Muscle of leg (tissue), 11 donors: ENCODE data around the gene CX3CR1. TPM values are rescaled to one million over a fixed set of nuclear protein-coding genes. Genes with fewer than 3 reads are reported as not detected.

ENCODE experiments used
- DNase-seq: peaks from one replicate; pipeline ENCODE4 v3.0.0; 2013
- H3K27ac ChIP-seq: one replicate; pipeline ENCODE4 v1.5.1; 2013; ENCODE audit warnings: mild to moderate bottlenecking, low read length, control low read depth
- H3K27me3 ChIP-seq: one replicate; pipeline ENCODE4 v1.6.1; 2013; ENCODE audit warnings: low read length; ENCODE audit not compliant: control insufficient read depth, insufficient read depth
- H3K36me3 ChIP-seq: one replicate; pipeline ENCODE4 v1.6.1; 2013; ENCODE audit warnings: low read length; ENCODE audit not compliant: control insufficient read depth, insufficient read depth
- H3K4me1 ChIP-seq: one replicate; pipeline ENCODE4 v1.6.1; 2013; ENCODE audit warnings: low read length; ENCODE audit not compliant: control insufficient read depth, insufficient read depth
- H3K4me3 ChIP-seq: one replicate; pipeline ENCODE4 v1.5.1; 2013; ENCODE audit warnings: low read length, control low read depth
- H3K9me3 ChIP-seq: replicated peaks from 2 replicates; pipeline ENCODE4 v1.6.1; 2013; ENCODE audit warnings: low read depth, low read length; ENCODE audit not compliant: control insufficient read depth
- WGBS: methylation state at CpG from one replicate; pipeline ENCODE4 v1.1.5; 2013; ENCODE audit warnings: missing lambda C conversion rate; ENCODE audit not compliant: insufficient coverage; 5-methylcytosine and 5-hydroxymethylcytosine counted together
- polyA plus RNA-seq, 8 donors: library from polyadenylated mRNA; unstranded; fragments of 120-200 nt; gene quantifications; one replicate each; pipeline versions ENCODE4 v1.2.1 to v1.2.3, GENCODE V29; 2013; ENCODE audit warnings: inconsistent platforms in 1 of 8, low replicate concordance in 1 of 8; ENCODE audit not compliant: insufficient read length in 8 of 8, insufficient read depth in 1 of 8
- total RNA-seq: library from RNA; stranded (reverse); fragments of 120-200 nt; gene quantifications from one replicate; pipeline ENCODE4 v1.2.4, GENCODE V29; 2013

The CX3CR1 gene
- total and polyA plus RNA-seq, 9 donors = 1.5 to 5.7 (median 3.9) TPM

DNA sequence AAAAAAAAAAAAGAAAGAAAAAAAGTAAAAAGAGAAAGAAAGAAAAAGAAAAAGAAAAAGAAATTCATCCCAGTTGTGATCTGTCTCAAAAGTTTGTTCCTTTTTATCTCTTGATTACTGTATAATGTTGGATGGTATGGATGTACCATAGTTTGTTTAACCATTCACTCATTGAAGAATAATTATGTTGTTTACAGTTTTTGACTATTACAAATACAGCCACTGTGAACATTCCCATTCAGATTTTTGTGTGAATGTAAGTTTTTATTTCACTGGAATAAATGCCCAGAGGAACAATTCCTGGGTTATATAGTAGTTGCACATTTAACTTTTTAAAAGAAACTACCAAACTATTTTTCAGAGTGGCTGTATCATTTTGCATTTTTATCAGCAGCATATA is 39.4 kb upstream of the CX3CR1 start:
- Histone ChIP-seq H3K36me3 (no peaks in the 10 kb centered on the region), H3K9me3 (peaks cover 4% of the 10 kb centered on the region), H3K27me3 (no peaks in the 10 kb centered on the region), H3K4me3 (no peak overlapping the region), H3K27ac (no peak overlapping the region), H3K4me1 (no peaks in the 10 kb centered on the region)
- DNase-seq = no peak

DNA sequence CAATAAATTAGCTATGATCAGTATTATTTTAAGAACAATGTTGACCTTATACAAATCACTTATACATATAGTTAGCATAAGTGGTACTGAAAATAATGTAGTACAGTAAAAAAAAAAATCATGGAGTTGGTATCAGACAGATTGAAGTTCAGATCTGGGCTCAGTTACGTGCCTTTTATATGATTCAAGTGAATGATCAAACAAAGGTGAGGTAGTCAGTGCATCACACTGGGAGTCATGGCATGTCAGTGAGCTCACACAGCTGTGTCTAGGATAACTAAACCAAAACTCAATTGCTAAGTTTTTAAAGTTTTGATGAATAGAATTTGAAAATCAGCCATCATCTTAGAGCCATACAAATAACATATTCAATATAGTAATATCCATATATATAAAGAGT is 38.5 kb upstream of the CX3CR1 start:
- no peak overlapping the region for H3K27ac ChIP-seq
- 50% methylated on average over 1 of the region's 1 CpG for WGBS
- peaks cover 4% of the 10 kb centered on the region for H3K9me3 ChIP-seq
- DNase-seq = no peak
- H3K36me3 ChIP-seq = no peaks in the 10 kb centered on the region
- no peaks in the 10 kb centered on the region for H3K27me3 ChIP-seq
- H3K4me1 ChIP-seq = no peaks in the 10 kb centered on the region
- H3K4me3 ChIP-seq = no peak overlapping the region

- no peak for DNase-seq
- Histone ChIP-seq H3K9me3 (peaks cover 4% of the 10 kb centered on the region), H3K4me3 (no peak overlapping the region), H3K27me3 (no peaks in the 10 kb centered on the region), H3K36me3 (no peaks in the 10 kb centered on the region), H3K4me1 (no peaks in the 10 kb centered on the region), H3K27ac (no peak overlapping the region)
- no CpG with 5 or more reads among the region's 2 CpGs for WGBS
These were observed 37.8 kb upstream of the CX3CR1 start for GRCh38 chr3:39317571-39318169.

GRCh38 chr3:39315420-39315819 is 35.6 kb upstream of the CX3CR1 start:
- Histone ChIP-seq H3K4me3 (no peak overlapping the region), H3K27ac (no peak overlapping the region), H3K9me3 (peaks cover 4% of the 10 kb centered on the region), H3K4me1 (no peaks in the 10 kb centered on the region), H3K27me3 (no peaks in the 10 kb centered on the region), H3K36me3 (no peaks in the 10 kb centered on the region)
- no peak for DNase-seq
- WGBS = no CpG with 5 or more reads among the region's 1 CpG

- no peak overlapping the region for H3K4me3 ChIP-seq
- no peak overlapping the region for H3K27ac ChIP-seq
- no peak for DNase-seq
These were observed 33.5 kb upstream of the CX3CR1 start for GRCh38 chr3:39313289-39313688.

DNA sequence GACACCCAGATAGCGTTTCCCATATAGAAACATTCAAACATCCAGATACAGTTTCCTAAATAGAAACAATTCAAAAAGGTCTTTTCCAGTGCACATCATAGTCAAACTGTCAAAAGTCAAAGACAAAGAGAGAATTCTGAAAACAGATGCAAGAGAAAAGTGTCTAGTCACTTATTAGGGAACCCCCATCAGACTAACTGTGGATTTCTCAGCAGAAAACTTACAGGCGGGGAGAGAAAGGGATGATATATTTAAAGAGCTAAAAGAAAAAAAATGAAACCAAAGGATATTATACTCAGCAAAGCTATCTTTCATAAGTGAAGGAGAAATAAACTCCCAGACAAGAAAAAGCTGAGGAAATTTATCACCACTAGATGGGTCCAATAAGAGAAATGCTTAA is 22.3 kb upstream of the CX3CR1 start:
- DNase-seq = no peak
- Histone ChIP-seq H3K9me3 (peaks cover 10% of the 10 kb centered on the region), H3K4me3 (no peak overlapping the region), H3K36me3 (no peaks in the 10 kb centered on the region), H3K27ac (no peak overlapping the region), H3K27me3 (no peaks in the 10 kb centered on the region), H3K4me1 (no peaks in the 10 kb centered on the region)
- no CpG with 5 or more reads among the region's 2 CpGs for WGBS

More at GRCh38 chr3:39313289-39313688, 33.5 kb upstream of the CX3CR1 start:
- Histone ChIP-seq H3K4me1 (no peaks in the 10 kb centered on the region), H3K27me3 (no peaks in the 10 kb centered on the region), H3K9me3 (peaks cover 4% of the 10 kb centered on the region), H3K36me3 (no peaks in the 10 kb centered on the region)

DNA sequence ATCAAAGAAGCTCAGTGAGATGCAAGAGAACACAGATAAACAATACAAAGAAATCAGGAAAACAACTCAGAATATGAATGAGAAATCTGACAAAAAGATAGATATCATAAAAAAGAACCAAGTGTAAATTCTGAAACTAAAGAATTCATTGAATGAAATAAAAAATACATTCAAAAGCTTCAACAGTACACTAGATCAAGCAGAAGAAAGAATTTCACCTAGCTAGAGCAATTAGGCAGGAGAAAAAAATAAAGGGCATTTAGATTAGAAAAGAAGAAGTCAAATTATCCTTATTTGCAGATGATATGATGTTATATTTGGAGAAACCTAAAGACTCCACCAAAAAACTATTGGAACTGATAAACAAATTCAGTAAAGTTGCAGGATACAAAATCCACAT is 19.4 kb upstream of the CX3CR1 start:
- DNase-seq = no peak
- H3K4me1 ChIP-seq = no peaks in the 10 kb centered on the region

DNA sequence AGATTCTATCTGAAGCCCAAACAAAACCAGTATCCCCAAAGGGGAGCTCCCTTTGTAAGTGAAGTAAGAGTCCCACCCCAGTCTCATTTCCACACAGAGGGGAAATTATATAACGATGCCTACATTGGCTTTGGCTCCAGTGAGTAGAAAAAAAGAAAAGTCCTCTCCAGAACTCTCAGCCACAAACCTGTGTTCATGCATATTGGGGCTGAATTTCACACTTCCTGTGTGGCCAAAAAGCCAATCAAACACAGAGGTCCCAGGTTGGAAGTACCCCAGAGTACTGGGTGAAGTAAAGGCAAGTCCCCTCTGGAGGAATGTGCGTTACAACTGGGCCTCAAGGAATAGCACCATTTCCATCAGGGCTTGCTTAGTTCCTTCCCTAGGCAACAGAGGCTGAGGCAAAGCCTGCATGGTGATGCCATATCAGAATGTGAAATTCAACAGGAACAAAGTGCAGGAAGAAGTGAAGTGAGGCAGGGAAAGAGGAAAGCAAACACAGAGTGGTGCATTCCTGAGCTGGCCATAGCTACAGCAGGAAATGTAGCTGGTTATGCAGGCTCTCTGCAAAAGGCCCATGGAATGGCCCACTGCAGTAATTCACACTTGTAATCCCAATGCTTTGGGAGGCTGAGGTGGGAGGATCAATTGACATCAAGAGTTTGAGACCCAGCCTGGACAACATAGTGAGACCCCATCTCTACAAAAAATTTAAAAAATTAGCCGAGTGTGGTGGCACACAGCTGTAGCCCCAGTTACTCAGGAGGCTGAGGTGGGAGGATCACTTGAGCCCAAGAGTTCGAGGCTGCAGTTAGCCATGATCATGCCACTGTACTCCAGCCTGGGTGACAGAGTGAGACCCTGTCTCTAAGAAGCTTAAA is 16.6 kb upstream of the CX3CR1 start:
- WGBS = 100% methylated on average over 2 of the region's 4 CpGs

More for the DNA sequence above, 19.4 kb upstream of the CX3CR1 start:
- Histone ChIP-seq H3K9me3 (peaks cover 10% of the 10 kb centered on the region), H3K4me3 (no peak overlapping the region), H3K27me3 (no peaks in the 10 kb centered on the region), H3K36me3 (no peaks in the 10 kb centered on the region), H3K27ac (no peak overlapping the region)

DNA sequence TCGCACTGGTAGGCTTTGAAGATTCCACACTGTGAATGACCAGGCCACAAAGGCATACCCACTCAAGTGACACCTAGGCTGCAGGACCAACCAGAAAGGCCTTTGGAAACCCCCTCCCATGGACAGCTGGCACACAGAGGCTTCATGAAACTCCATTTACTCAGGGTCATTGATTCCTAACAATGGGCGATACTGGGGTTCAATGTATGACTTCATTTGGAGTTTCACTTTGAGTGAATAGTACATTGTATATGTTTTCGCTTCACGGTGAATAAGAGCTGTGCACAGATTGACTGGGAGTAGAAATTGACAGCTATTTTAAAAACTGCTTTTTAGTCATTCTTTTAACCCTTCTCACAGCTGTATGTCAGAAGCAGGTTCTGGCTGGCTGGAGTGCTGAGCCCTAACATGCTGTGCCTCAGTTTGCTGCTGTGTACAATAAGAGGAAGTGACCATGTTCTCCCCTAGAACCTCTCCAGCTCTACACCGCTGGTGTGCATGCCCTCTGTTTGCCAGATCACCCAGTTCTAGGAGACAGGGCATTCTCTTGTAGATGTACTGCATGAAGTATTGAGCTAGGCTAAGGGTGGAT is 15.4 kb upstream of the CX3CR1 start:
- Histone ChIP-seq H3K27ac (no peak overlapping the region), H3K27me3 (no peaks in the 10 kb centered on the region), H3K4me1 (no peaks in the 10 kb centered on the region), H3K4me3 (no peak overlapping the region), H3K36me3 (no peaks in the 10 kb centered on the region), H3K9me3 (peaks cover 10% of the 10 kb centered on the region)
- WGBS = 71% methylated on average over 1 of the region's 5 CpGs
- no peak for DNase-seq

More for the DNA sequence above, 16.6 kb upstream of the CX3CR1 start:
- Histone ChIP-seq H3K4me1 (no peaks in the 10 kb centered on the region), H3K27ac (no peak overlapping the region), H3K4me3 (no peak overlapping the region), H3K36me3 (no peaks in the 10 kb centered on the region), H3K9me3 (peaks cover 10% of the 10 kb centered on the region), H3K27me3 (no peaks in the 10 kb centered on the region)
- DNase-seq = no peak

DNA sequence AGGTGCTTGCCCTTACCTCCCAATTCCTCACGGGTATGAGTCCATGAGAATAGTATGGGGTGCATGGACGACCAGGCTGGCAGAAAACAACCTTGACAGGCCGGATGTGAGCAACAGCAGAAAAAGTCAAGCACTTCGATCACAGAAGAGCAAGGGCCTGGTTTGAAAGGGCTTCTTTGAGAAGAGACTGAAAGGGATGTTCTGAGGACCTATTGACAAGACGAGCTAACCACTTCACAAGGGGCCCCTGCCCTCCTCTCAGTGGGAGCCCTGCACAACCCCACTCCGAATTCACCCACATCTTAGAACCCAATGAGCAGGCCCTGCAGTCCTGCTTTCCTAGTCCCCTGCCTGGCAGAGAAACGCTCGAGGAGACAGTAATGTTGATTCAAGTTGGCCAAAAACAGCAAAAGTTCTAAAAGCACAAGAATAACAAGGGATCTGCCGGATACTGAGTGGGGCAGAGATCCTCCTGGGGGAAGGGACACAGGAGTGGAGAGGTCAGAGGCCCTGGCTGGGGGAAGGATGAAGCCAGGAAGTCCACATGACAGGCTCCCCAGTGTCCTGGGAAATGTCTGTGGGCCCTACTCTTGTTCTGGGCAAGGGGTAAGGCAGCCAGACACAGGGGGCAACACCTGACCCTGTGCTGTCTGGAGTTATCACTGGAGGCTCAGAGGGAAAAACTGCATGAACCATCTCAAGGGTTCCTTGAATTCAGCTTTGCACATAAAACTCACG is 14.8 kb upstream of the CX3CR1 start:
- no peaks in the 10 kb centered on the region for H3K4me1 ChIP-seq
- H3K9me3 ChIP-seq = peaks cover 10% of the 10 kb centered on the region
- no peaks in the 10 kb centered on the region for H3K36me3 ChIP-seq
- no peak overlapping the region for H3K4me3 ChIP-seq
- DNase-seq = no peak
- H3K27me3 ChIP-seq = no peaks in the 10 kb centered on the region
- WGBS = 60% methylated on average over 5 of the region's 10 CpGs
- H3K27ac ChIP-seq = no peak overlapping the region
